ENCODE data around the gene TMEM171.

Gene TMEM171

DNA sequence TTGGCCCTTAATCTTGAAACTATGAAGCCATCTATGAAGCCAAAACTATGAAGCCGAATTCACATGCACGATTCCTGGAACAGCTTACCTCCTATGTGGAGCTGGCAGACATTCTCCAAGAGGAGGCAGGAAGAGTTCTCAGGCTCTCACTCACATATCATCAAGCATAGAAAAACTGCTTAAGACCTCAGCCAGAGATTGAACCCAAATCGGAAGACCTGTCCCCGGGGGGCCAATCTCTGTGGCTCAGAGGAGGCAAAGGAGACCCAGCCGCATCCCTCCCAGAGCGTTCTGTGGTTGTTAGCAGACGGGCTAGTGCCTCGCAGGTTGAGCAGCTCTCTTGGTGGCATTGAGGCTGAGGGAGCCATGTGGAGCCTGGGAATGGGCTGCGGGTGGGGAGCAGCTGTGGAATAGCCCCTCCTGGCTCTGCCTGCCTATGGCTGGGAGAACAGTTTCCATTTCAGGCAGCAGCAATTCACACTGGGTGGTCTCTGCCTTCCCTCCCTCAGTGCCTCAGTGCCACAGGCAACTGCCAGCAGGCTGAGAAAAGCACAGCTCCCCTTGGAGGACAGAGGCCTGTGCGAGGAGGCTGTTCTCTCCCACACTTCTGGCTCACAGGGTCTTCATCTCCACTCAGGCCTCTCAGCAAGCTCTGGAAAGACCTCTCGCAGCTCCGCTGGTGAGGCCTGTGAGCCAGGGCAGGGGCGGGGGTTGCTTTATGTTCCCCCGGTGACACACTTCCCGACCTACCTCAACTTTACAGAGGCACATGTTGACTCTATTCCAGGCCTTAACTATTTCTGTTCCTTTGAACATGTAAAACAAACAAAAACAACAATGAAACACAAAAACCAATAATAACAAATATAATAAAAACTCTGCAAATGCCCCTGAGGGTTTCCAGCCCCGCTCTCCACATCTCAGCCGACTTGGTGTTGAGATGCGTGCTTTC lies 35.2 kb downstream of the TMEM171 start:
- no peak overlapping the region for H3K4me3 ChIP-seq (ENCODE audit: low read depth, low read length)
- TF ChIP-seq CTCF (IDR thresholded peaks at IDR 0.05; ENCODE audit: insufficient read depth, low read length, missing control alignments): no peak
- ChIA-PET CTCF (interaction anchor here (0.7 to 1.6 kb wide), 6 partner anchors 12 to 61 kb away, joined by 3 to 5 read pairs (median 3); no protein-coding TSS in a partner anchor), POLR2A (interaction anchor here (0.6 kb wide), 1 partner anchor 304 kb away, joined by 4 read pairs; no protein-coding TSS in a partner anchor)
- no peak for DNase-seq (ENCODE audit: low read depth, low spot score)

- CTCF ChIA-PET: interaction anchor here (1.5 to 2.0 kb wide), 2 partner anchors 14 to 23 kb away, joined by 6 to 9 read pairs; no protein-coding TSS in a partner anchor
- POLR2A ChIA-PET: interaction anchor here (0.6 kb wide), 1 partner anchor 280 kb away, joined by 3 read pairs; no protein-coding TSS in a partner anchor
Measured at GRCh38 chr5:73157414-73158303, 37.3 kb downstream of the TMEM171 start.

GRCh38 chr5:73158313-73158712 lies 37.9 kb downstream of the TMEM171 start:
- no peak overlapping the region for H3K4me3 ChIP-seq (ENCODE audit: low read depth, low read length)
- TF ChIP-seq CTCF (IDR thresholded peaks at IDR 0.05; ENCODE audit: insufficient read depth, low read length, missing control alignments): no peak
- DNase-seq (ENCODE audit: low read depth, low spot score): no peak
- CTCF ChIA-PET: interaction anchor here (1.5 to 2.0 kb wide), 2 partner anchors 13 to 23 kb away, joined by 6 to 9 read pairs; no protein-coding TSS in a partner anchor
- POLR2A ChIA-PET: interaction anchor here (0.6 kb wide), 1 partner anchor 279 kb away, joined by 3 read pairs; no protein-coding TSS in a partner anchor

More at GRCh38 chr5:73157414-73158303, 37.3 kb downstream of the TMEM171 start:
- no peak for DNase-seq (ENCODE audit: low read depth, low spot score)
- TF ChIP-seq CTCF (IDR thresholded peaks at IDR 0.05; ENCODE audit: insufficient read depth, low read length, missing control alignments): no peak
- H3K4me3 ChIP-seq (ENCODE audit: low read depth, low read length): no peak overlapping the region

GRCh38 chr5:73160239-73160671 lies 39.9 kb downstream of the TMEM171 start:
- CTCF ChIA-PET: interaction anchor here (0.6 to 1.5 kb wide), 3 partner anchors 11 to 56 kb away, joined by 3 read pairs; no protein-coding TSS in a partner anchor
- H3K4me3 ChIP-seq (ENCODE audit: low read depth, low read length): no peak overlapping the region
- no peak for DNase-seq (ENCODE audit: low read depth, low spot score)
- TF ChIP-seq CTCF (IDR thresholded peaks at IDR 0.05; ENCODE audit: insufficient read depth, low read length, missing control alignments): no peak
- POLR2A ChIA-PET: no interaction called here

GRCh38 chr5:73170522-73170921 lies 50.1 kb downstream of the TMEM171 start:
- H3K4me3 ChIP-seq (ENCODE audit: low read depth, low read length): no peak overlapping the region
- CTCF ChIA-PET: interaction anchor here (1.0 to 2.5 kb wide), 15 partner anchors 9 to 286 kb away, joined by 3 to 11 read pairs (median 5); no protein-coding TSS in a partner anchor

More at GRCh38 chr5:73170522-73170921, 50.1 kb downstream of the TMEM171 start:
- POLR2A ChIA-PET: no interaction called here
- no peak for DNase-seq (ENCODE audit: low read depth, low spot score)
- peak; percentile 32 for TF ChIP-seq CTCF (IDR thresholded peaks at IDR 0.05; ENCODE audit: insufficient read depth, low read length, missing control alignments)
